Osteoblast (primary cell): Measurements from ENCODE around the gene ACTR2. TPM values are rescaled to one million over a fixed set of nuclear protein-coding genes. Genes with fewer than 3 reads are reported as not detected.

ENCODE experiments used
- DNase-seq: peaks from one replicate; pipeline ENCODE4 v3.0.0; 2011; ENCODE audit warnings: low spot score, mixed read lengths; ENCODE audit not compliant: insufficient read length; ENCODE audit errors: missing footprints
- H2AFZ ChIP-seq: 2 replicates; pipeline ENCODE4 v1.6.0; 2011; ENCODE audit warnings: mild to moderate bottlenecking, low read length
- H3K27ac ChIP-seq: 2 replicates; pipeline ENCODE4 v1.5.1; 2011; ENCODE audit warnings: mild to moderate bottlenecking, low read depth, low read length, moderate library complexity
- H3K27me3 ChIP-seq: 2 replicates; pipeline ENCODE4 v1.6.0; 2012; ENCODE audit warnings: mild to moderate bottlenecking, control low read depth, inconsistent platforms, low read length, moderate library complexity; ENCODE audit not compliant: insufficient read depth
- H3K36me3 ChIP-seq: 2 replicates; pipeline ENCODE4 v1.5.1; 2011; ENCODE audit warnings: mild to moderate bottlenecking, low read length, control low read depth, moderate library complexity; ENCODE audit not compliant: insufficient read depth
- H3K4me1 ChIP-seq: 2 replicates; pipeline ENCODE4 v1.5.1; 2011; ENCODE audit warnings: mild to moderate bottlenecking, low read length, control low read depth, moderate library complexity; ENCODE audit not compliant: insufficient read depth
- H3K4me2 ChIP-seq: 2 replicates; pipeline ENCODE4 v1.6.0; 2011; ENCODE audit warnings: mild to moderate bottlenecking, low read length; ENCODE audit not compliant: insufficient read depth
- H3K4me3 ChIP-seq: fragments of 200-600 bp; sonication (generic); 3 replicates; pipeline ENCODE4 v1.5.1; 2012; ENCODE audit warnings: mild to moderate bottlenecking, low read length, inconsistent platforms; ENCODE audit not compliant: insufficient read depth
- H3K79me2 ChIP-seq: 2 replicates; pipeline ENCODE4 v1.6.0; 2012; ENCODE audit warnings: mild to moderate bottlenecking, low read length, control low read depth, inconsistent platforms; ENCODE audit not compliant: insufficient read depth
- H3K9me3 ChIP-seq: 2 replicates; pipeline ENCODE4 v1.5.1; 2011; ENCODE audit warnings: low read depth, low read length, control low read depth
- H4K20me1 ChIP-seq: 2 replicates; pipeline ENCODE4 v1.6.0; 2012; ENCODE audit warnings: mild to moderate bottlenecking, low read length, control low read depth; ENCODE audit not compliant: insufficient read depth
- CTCF ChIP-seq: IDR thresholded peaks from 2 replicates; pipeline ENCODE4 v1.5.1; 2011; ENCODE audit warnings: mild to moderate bottlenecking, low read depth, low read length, moderate library complexity; ENCODE audit errors: extremely low read depth
- total RNA-seq: library from RNA; depleted of rRNA; stranded (reverse); fragments of >200 nt; gene quantifications from 2 replicates; pipeline ENCODE4 v1.2.3, GENCODE V29; 2012

Gene ACTR2
- total RNA-seq, 1 donor, result 110 TPM

DNA sequence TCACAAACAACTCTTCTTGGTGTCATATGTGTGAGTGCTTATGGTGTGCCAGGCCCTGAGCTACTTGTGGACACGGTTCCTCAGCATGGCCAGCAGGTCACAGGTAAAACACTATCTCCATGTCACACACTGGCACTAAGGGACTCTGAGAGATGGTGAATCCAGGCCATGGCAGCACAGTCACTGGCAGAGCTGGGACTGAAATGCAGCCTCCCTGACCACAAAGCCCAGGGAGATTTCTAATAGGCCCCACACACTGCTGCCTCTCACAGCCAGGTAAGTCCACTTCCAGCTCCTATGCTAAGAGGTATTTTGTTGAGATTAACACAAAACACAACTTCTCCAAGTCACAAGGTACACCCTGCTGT, 92.0 kb downstream of the ACTR2 start:
- peaks cover 29% of the 10 kb centered on the region for H3K79me2 ChIP-seq
- H3K4me1 ChIP-seq, result peaks cover 31% of the 10 kb centered on the region
- H4K20me1 ChIP-seq, result peaks cover 3% of the 10 kb centered on the region
- H3K4me2 ChIP-seq, result peak overlapping the region; percentile 70
- peak overlapping the region; percentile 96 for H3K27ac ChIP-seq
- no peaks in the 10 kb centered on the region for H3K9me3 ChIP-seq
- no peak overlapping the region for H2AFZ ChIP-seq
- no peak for DNase-seq
- H3K36me3 ChIP-seq, result peaks cover 25% of the 10 kb centered on the region
- no peaks in the 10 kb centered on the region for H3K27me3 ChIP-seq
- no peak for TF ChIP-seq CTCF
- no peak overlapping the region for H3K4me3 ChIP-seq

DNA sequence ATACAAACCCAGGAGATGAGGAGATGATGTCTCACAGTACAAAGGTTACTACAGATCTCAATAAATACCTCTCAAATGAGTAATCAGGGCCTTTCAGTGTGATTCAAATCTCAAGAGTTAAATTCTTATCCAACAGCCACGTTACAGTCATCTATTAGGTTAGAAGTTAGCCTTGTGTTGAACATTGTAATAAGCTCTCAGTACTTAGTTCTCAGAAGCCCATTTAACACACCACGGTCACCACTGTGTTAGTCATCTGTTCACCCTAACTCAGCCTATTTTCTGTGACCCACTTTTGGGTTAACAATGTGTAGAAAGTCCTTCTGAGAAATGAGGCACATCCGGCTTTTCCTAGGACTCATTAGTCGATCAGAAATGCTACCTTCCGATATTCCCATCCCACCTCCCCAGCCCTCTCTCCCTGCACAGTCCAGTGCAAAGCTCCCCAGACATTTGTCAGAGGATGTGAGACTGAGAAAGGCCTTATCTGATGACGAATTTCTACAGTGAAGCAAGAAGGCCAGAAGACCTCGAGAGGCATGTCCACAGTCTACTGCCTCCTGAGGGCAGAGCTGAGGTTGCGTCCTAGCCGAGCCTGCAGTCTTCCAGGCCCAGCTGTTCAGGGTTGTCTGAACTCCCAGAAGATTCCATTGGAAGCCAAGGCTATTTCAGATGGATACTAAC, 92.6 kb downstream of the ACTR2 start:
- no peaks in the 10 kb centered on the region for H3K27me3 ChIP-seq
- peak overlapping the region; percentile 38 for H3K4me3 ChIP-seq
- H3K27ac ChIP-seq, result peak overlapping the region; percentile 96
- peaks cover 31% of the 10 kb centered on the region for H3K4me1 ChIP-seq
- H2AFZ ChIP-seq, result peak overlapping the region; percentile 3
- H3K4me2 ChIP-seq, result peak overlapping the region; percentile 70
- peaks cover 29% of the 10 kb centered on the region for H3K79me2 ChIP-seq
- peaks cover 20% of the 10 kb centered on the region for H3K36me3 ChIP-seq
- peaks cover 3% of the 10 kb centered on the region for H4K20me1 ChIP-seq
- DNase-seq, result peak; percentile 96
- H3K9me3 ChIP-seq, result no peaks in the 10 kb centered on the region
- peak; percentile 80 for TF ChIP-seq CTCF

Other genes with a start within 250 kb of the ACTR2 start
- gene SLC1A4, start 238.4 kb upstream of the ACTR2 start, total RNA-seq, result 47.7 and 49.2 TPM in 2 replicates
- gene CEP68, start 171.4 kb upstream of the ACTR2 start, total RNA-seq, result 13.6 and 14.5 TPM in 2 replicates
- gene RAB1A, start 97.7 kb upstream of the ACTR2 start, total RNA-seq, result 72.7 and 78.1 TPM in 2 replicates
- gene SPRED2, start 204.8 kb downstream of the ACTR2 start, total RNA-seq, result 15.3 and 17.4 TPM in 2 replicates